HG03558 (cell line): Measurements from ENCODE around the gene MPP1.

Experiments
- ATAC-seq: cut with Tn5 transposase; IDR thresholded peaks from one replicate; pipeline ENCODE4 v1.9.1; 2021; ENCODE audit warnings: moderate number of reproducible peaks; ENCODE audit not compliant: unreplicated experiment; ENCODE audit errors: extremely low read depth

MPP1 gene

DNA sequence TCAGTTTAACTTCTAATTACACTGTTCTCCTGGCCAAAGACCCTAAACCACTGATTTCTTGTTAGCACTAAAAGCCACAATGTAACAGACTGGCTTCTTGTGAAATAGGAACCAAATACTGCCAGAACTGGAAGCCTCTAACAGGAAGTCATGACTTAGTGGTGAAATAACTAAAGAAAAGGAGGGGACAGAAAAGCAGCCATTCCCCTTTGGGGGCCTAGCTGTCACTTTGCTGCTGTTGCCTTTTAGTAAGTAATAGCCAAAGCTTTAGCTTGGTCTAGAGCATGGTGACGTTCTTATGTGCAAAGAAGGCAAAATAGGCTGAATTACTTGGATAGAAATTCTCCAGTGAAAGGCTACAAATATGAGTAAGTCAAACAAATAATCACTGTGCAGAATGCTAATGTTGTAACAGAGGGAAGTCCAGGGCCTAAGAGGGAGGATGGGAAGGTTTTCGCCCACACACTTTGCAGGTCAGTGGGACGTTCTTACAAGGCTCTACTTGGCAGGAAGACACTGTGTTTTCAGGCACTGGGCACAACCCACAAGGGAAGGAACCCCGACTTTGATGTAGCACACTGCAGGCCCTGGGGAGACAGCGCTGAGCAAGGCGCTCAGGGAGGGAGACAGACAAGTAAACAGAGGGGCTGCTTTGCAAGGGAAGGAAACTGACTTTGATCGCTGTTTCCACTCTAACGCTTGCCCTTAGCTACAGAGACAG lies 71.1 kb downstream of the MPP1 start:
- ATAC-seq: no peak

GRCh38 chrX:154733066-154733425 lies 72.2 kb downstream of the MPP1 start:
- ATAC-seq: no peak

DNA sequence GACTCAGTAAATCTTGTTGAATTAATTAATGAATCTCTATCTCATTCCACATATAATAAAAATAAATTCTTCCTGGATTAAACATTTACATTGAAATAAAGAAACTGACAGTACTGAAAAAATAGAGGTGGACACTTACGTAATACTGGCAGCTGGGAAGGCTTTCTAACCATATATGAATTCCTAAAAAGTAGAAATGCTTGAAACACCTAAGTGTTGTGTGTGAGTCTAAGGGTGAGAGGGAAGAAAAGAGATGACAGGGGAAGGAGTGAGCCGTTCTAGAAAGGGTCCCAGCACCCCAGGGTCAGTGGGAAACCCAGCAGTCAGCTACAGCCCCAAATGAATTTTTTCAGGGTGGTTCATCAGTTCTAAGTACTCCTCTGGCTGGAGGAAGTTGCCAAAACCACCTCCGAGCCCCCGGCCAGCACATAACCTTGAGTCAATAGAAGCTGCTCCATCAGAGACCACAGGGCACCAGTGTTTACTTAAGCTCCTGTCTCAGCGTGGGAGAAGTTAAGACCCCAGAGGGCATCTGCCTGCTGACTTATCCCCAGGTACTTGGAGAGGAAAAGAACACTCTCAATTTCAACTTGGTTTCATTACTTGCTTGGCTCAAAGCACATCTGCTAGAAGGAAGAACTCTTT lies 72.7 kb downstream of the MPP1 start:
- ATAC-seq: no peak

GRCh38 chrX:154731881-154732280 lies 73.4 kb downstream of the MPP1 start:
- no peak for ATAC-seq

GRCh38 chrX:154731184-154731583 lies 74.1 kb downstream of the MPP1 start:
- no peak for ATAC-seq

- no peak for ATAC-seq
Measured at GRCh38 chrX:154730253-154730891, 74.9 kb downstream of the MPP1 start.

- no peak for ATAC-seq
Measured at GRCh38 chrX:154729439-154729838, 75.8 kb downstream of the MPP1 start.
